Glomerular visceral epithelial cell (primary cell): ENCODE data around the gene PLPP3.

Source experiments
- DNase-seq: peaks from one replicate; pipeline ENCODE4 v3.0.0-alpha.2; 2016; ENCODE audit errors: extremely low spot score

PLPP3 gene

DNA sequence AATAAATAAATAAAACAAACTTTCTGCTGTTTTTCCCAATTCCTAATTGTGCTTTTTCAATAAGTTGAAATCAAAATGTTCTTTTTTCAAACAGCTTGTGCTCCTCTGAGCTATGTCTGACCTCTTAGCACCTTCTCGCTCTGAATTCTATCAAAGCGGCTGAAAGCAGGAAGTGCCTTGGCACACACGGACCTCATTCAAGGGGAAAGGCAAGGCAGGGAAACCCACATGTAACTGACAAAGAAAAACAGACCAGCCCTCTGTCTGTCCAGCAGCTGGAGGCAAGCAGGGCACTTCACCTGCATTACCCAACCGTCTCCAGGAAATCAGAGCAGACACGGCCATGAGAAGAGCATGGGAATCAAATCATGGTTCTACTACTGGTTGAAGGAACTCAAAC is 56.7 kb downstream of the PLPP3 start:
- no peak for DNase-seq

GRCh38 chr1:56520016-56520601 is 59.3 kb downstream of the PLPP3 start:
- DNase-seq = no peak

- DNase-seq = no peak
Observed at GRCh38 chr1:56517404-56518130, 61.8 kb downstream of the PLPP3 start.

- DNase-seq = no peak
Observed at GRCh38 chr1:56516539-56517252, 62.7 kb downstream of the PLPP3 start.

- no peak for DNase-seq
Observed at GRCh38 chr1:56515898-56516538, 63.3 kb downstream of the PLPP3 start.

GRCh38 chr1:56512724-56513494 is 66.5 kb downstream of the PLPP3 start:
- DNase-seq = no peak

- no peak for DNase-seq
Observed at GRCh38 chr1:56511766-56512165, 67.6 kb downstream of the PLPP3 start.

DNA sequence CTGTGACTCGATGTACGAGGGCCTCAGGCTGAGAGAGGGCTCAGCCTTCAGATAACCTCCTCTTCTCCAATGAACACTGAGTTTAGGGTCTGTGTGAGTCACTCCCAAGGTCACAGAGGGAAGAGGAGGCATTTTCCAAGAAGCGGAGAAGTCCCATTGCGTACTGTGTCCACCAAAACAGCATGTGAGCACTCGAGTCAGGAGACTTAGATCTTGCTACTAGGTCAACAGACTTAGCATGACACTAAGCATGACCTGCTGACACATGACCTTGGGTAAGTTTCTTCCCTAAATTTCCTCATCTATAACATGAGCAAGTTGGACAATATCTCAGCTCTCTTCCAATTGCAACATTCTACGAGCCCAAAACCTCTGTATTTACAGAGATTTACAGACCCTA is 68.0 kb downstream of the PLPP3 start:
- DNase-seq = no peak

GRCh38 chr1:56510642-56511021 is 68.7 kb downstream of the PLPP3 start:
- DNase-seq = no peak

DNA sequence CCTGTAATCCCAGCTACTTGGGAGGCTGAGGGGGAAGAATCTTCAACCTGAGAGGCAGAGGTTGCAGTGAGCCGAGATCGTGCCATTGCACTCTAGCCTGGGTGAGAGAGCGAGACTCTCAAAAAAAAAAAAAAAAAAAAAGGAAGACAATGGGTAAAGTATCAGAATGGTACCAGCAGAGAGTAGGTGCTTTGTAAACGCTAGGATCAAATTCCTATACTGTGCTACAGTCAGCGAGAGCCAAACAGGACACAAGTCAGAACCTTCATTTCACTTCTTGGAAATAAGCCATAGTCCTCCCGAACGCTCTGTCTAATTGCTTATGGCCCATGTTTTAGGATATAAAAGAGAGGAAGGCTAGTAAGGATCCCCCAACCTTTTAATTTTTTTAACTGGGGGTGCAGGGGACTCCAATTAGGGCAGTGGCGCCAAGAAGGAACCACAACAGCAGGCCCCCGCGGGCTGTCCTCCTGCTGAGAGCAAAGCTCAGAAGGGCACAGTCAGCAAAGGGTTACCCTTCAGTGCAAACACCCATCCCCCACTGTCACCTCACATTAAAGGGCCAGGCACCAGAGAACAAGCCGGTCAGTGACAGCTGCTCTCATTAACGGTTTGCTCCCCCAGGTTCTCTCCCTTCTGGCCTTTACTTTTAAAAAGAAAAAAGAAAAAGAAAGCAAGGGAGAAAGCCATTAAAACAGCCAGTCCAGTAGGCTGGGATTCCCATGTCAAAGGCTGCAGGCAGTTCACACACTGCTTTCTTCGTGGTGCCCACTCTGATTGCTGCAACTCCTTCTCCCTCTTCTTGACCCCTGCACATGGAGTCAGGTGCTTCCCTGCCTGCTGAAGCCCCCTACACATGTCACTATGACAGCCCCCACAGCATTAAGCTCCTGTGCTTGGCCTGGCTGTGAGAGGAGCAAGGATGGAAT is 69.4 kb downstream of the PLPP3 start:
- DNase-seq = no peak

DNA sequence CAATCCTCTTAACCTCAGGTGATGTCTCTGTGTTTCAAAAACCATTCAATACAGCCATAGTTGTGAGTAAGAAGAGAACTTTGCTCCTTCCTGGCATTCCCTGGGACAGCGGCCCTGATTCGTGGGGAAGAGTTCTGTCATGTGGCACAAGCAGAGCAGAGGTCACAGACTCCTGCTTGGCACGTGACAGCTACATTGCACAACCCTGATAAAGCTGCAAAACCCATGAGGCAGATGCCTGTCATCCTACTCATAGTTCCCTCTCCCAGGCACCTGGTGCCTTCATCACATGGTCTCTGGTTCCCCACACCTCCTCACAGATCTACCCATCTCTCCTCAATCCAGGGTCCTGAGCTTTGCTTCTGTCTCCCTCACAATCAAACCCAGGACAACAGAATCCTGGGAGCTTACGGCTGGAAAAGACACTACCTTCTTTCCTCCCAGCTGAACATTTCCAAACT is 70.8 kb downstream of the PLPP3 start:
- peak; percentile 17 for DNase-seq

GRCh38 chr1:56507925-56508522 is 71.3 kb downstream of the PLPP3 start:
- no peak for DNase-seq

- DNase-seq = no peak
Observed at GRCh38 chr1:56506951-56507491, 72.3 kb downstream of the PLPP3 start.

- no peak for DNase-seq
Observed at GRCh38 chr1:56505792-56506743, 73.3 kb downstream of the PLPP3 start.

DNA sequence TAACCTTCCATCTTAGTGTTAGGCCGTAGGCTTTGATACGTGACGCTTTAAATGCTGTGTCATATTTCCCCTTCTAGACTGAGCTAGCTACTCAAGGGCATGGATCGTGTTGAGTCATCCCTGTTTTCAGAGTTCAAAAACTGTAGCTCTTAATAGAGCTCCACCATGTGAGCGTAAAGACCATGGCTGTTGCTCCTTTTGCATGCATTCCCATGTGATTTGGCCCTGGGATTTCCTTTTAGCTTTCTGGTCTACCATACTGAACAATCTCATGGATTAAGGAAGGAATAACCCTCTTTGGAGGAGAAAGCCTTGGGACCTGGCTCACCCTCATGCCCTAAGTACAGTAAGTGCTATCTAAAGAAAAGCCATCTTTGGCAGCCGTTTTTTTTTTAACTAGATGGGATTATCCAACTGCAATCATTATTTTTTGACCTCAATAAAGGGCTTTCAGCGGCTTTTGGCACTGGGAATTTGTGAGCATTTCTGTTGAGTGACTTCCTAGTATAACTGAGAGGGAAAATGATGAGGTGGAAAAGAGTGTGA is 76.6 kb downstream of the PLPP3 start:
- DNase-seq = no peak

- no peak for DNase-seq
Observed at GRCh38 chr1:56501888-56502287, 77.5 kb downstream of the PLPP3 start.

DNA sequence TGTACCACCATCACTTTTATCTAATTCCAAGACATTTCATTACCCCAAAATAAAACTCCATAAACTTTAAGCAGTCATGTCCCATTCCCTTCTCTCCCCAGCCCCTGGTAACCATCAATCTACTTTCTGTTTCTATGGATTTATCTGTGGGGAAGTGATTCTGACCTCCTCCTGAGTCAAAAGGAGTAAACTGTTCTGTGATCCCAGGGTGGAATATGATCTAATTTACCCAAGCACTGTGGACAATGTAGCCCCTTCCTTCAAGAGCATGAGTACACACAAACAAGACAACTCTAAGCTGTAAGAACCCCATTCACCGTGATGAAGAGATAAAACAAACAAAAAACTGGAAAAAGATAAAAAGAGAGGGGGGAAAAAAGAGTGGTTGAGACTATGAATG is 77.9 kb downstream of the PLPP3 start:
- no peak for DNase-seq
